ENCODE results near the gene MMEL1. TPM values are rescaled to one million over a fixed set of nuclear protein-coding genes. Genes with fewer than 3 reads are reported as not detected.
"Not testable (repeated sequence)": the region's sequence is repeated elsewhere in the genome, so short reads cannot be mapped to it uniquely, and the experiment has no call there.

Gene MMEL1
- total and polyA plus RNA-seq, 2 of the 13 experiments (the other 11 are each of a cell fraction or from before 2014, with no cell fraction given): 0.48 TPM; not detected in 1

- TF ChIP-seq SNAPC5 (CRISPR knock-in tag; IDR thresholded peaks at IDR 0.05; ENCODE audit: borderline replicate concordance) (no peak), REXO4 (CRISPR knock-in tag; IDR thresholded peaks at IDR 0.05; ENCODE audit: borderline replicate concordance) (no peak), U2AF1 (optimal IDR thresholded peaks at IDR 0.05; ENCODE audit: low read depth, low read length) (no peak), CERS6 (CRISPR knock-in tag; IDR thresholded peaks at IDR 0.05) (no peak)
Observed at GRCh38 chr1:2569060-2569459, 63.8 kb downstream of the MMEL1 start (continued).

- H3K9me3 ChIP-seq (ENCODE audit: low read length); H4K20me1 ChIP-seq (ENCODE audit: insufficient read depth, low read length); H3K9ac ChIP-seq (ENCODE audit: insufficient read depth, low read depth, low read length); CTCF ChIA-PET (ENCODE audit: low intra/inter-chr PET ratio, low total read pairs); H3K4me3 ChIP-seq (replicated peaks in 1 of 3; ENCODE audit: insufficient read depth in 1 of 3, low read depth in 2 of 3, low read length in 3 of 3); H3K4me2 ChIP-seq (ENCODE audit: low read depth, low read length); H3K79me2 ChIP-seq (ENCODE audit: insufficient read depth, low read length); intact Hi-C loops (cut with micrococcal nuclease; ENCODE audit: unreplicated experiment); POLR2A ChIA-PET; in situ Hi-C loops (cut with HindIII; ENCODE audit: extremely low pct_ligation_motif_present, low pct_unique_long_range_greater_than_20kb); H2AFZ ChIP-seq (ENCODE audit: low read length); DNase-seq (ENCODE audit: low spot score); FAIRE-seq; H3K36me3 ChIP-seq (replicated peaks in 1 of 2; ENCODE audit: control insufficient read depth in 1 of 2, insufficient read depth in 2 of 2, low read length in 2 of 2); BruUV-seq (replicated peaks); H3K27ac ChIP-seq (ENCODE audit: extremely low read length, insufficient read depth, low read length): not testable (repeated sequence)
- WGBS (ENCODE audit: low lambda C conversion rate): 8% methylated on average over 6 of the region's 17 CpGs
- peaks cover 40% of the 10 kb centered on the region for H3K4me1 ChIP-seq (ENCODE audit: insufficient read depth, low read length)
- ATAC-seq: peak; percentile 18
- H3K27me3 ChIP-seq (ENCODE audit: control insufficient read depth in 1 of 2, insufficient read depth in 2 of 2, low read length in 2 of 2): peaks cover 5 to 39% of the 10 kb centered on the region in 2 experiments; a peak in 4 of 5 replicates
Observed at GRCh38 chr1:2568187-2568816, 64.5 kb downstream of the MMEL1 start.

All from HepG2 (cell line).